ENCODE data around the gene TBC1D1. TPM values are rescaled to one million over a fixed set of nuclear protein-coding genes. Genes with fewer than 3 reads are reported as not detected.

TBC1D1 gene
- total RNA-seq, 3 donors from 2014 or later (not counting 1 experiment from before 2014, with no cell fraction given), result 59.2 to 78.6 (median 68.5) TPM

DNA sequence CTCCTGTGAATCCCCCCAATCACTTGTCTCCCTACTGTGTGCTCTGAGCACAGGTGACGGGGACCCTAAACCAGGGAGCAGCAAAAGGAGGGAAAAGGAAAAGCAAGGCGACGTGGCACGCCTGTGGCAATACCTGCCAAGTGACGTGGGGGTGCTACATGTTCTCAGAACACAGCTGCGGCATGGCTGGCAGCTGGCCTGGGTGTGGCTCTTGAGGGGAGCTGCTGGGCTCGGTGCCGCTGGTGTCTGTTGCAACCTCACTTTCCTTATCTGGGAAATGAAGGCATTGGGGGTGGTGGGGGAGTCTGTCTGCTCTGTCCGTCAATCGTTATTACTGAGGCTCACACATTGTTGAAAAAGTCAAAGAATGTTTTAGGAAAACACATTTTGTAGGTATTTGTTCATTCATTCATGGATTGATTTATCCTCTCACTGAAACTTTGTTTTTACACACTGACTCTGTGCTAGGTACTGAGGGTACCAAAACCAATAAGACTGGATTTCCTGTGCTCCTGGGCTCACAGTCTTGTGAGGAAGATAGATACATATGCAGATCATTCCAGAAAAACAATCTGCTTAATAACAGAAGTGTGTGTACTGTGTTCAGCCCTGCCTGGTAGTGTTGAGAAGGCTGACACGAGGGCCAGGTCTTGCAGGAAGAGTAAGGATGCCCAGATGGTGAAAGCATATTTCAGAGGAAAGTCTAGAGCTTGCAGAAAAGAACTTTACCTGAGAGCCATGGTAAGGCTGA is 286.9 kb downstream of the TBC1D1 start:
- Histone ChIP-seq H3K4me3 (ENCODE audit: low read length) (no peak overlapping the region), H3K27ac (ENCODE audit: low read length) (peak overlapping the region; percentile 30)

GRCh38 chr4:38178392-38178995 is 287.6 kb downstream of the TBC1D1 start:
- ATAC-seq (no peak), DNase-seq (no peak)
- Histone ChIP-seq H3K27ac (ENCODE audit: low read length) (no peak overlapping the region), H3K27me3 (ENCODE audit: control insufficient read depth, insufficient read depth, low read length) (no peaks in the 10 kb centered on the region), H3K36me3 (ENCODE audit: control insufficient read depth, insufficient read depth, low read length) (no peaks in the 10 kb centered on the region), H3K4me3 (ENCODE audit: low read length) (no peak overlapping the region), H3K4me1 (ENCODE audit: control insufficient read depth, insufficient read depth, low read length) (peaks cover 31% of the 10 kb centered on the region), H3K9me3 (ENCODE audit: control insufficient read depth, insufficient read depth, low read length) (no peaks in the 10 kb centered on the region)
- Mint-ChIP-seq H3K27ac (peak overlapping the region in 1 of 2 donors; percentile 79), H3K4me3 (peak overlapping the region; percentile 78), H3K27me3 (ENCODE audit: low read depth in 2 of 2) (peaks cover 2 to 7% of the 10 kb centered on the region in 2 donors), H3K4me1 (peaks cover 43 to 48% of the 10 kb centered on the region in 2 donors), H3K36me3 (no peaks in the 10 kb centered on the region), H3K9me3 (no peaks in the 10 kb centered on the region)
- TF ChIP-seq, protein P1, sequence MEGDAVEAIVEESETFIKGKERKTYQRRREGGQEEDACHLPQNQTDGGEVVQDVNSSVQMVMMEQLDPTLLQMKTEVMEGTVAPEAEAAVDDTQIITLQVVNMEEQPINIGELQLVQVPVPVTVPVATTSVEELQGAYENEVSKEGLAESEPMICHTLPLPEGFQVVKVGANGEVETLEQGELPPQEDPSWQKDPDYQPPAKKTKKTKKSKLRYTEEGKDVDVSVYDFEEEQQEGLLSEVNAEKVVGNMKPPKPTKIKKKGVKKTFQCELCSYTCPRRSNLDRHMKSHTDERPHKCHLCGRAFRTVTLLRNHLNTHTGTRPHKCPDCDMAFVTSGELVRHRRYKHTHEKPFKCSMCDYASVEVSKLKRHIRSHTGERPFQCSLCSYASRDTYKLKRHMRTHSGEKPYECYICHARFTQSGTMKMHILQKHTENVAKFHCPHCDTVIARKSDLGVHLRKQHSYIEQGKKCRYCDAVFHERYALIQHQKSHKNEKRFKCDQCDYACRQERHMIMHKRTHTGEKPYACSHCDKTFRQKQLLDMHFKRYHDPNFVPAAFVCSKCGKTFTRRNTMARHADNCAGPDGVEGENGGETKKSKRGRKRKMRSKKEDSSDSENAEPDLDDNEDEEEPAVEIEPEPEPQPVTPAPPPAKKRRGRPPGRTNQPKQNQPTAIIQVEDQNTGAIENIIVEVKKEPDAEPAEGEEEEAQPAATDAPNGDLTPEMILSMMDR (IDR thresholded peaks at IDR 0.05), result no peak
- WGBS (ENCODE audit: insufficient coverage), result 67% methylated on average over 7 of the region's 8 CpGs
- intact Hi-C loops (cut with micrococcal nuclease), result loop anchor here (2.0 to 5.0 kb wide), 2 partner anchors 134 to 678 kb away; partner anchors contain the start of gene TLR6

More for the DNA sequence above, 286.9 kb downstream of the TBC1D1 start:
- Histone ChIP-seq H3K27me3 (ENCODE audit: control insufficient read depth, insufficient read depth, low read length) (no peaks in the 10 kb centered on the region), H3K4me1 (ENCODE audit: control insufficient read depth, insufficient read depth, low read length) (peaks cover 28% of the 10 kb centered on the region), H3K9me3 (ENCODE audit: control insufficient read depth, insufficient read depth, low read length) (no peaks in the 10 kb centered on the region), H3K36me3 (ENCODE audit: control insufficient read depth, insufficient read depth, low read length) (no peaks in the 10 kb centered on the region)
- TF ChIP-seq, protein P1 (IDR thresholded peaks at IDR 0.05), result no peak
- peak; percentile 29 to 70 for DNase-seq
- Mint-ChIP-seq H3K27me3 (ENCODE audit: low read depth in 2 of 2) (peaks cover 2 to 7% of the 10 kb centered on the region in 2 donors), H3K9me3 (no peaks in the 10 kb centered on the region), H3K4me1 (peaks cover 36 to 41% of the 10 kb centered on the region in 2 donors), H3K27ac (peak overlapping the region; percentile 53 to 79), H3K4me3 (peak overlapping the region; percentile 78), H3K36me3 (no peaks in the 10 kb centered on the region)
- peak; percentile 53 to 62 (median 62) for ATAC-seq
- 12% methylated on average over 11 of the region's 11 CpGs for WGBS (ENCODE audit: insufficient coverage)
- intact Hi-C loops (cut with micrococcal nuclease), result loop anchor here (1.0 to 5.0 kb wide), 3 partner anchors 46 to 679 kb away; partner anchors contain the start of gene TLR6

- Mint-ChIP-seq H3K4me3 (no peak overlapping the region), H3K9me3 (no peaks in the 10 kb centered on the region), H3K27me3 (ENCODE audit: low read depth in 2 of 2) (peaks cover 2 to 7% of the 10 kb centered on the region in 2 donors), H3K27ac (no peak overlapping the region), H3K4me1 (peaks cover 44 to 48% of the 10 kb centered on the region in 2 donors), H3K36me3 (no peaks in the 10 kb centered on the region)
- DNase-seq (peak; percentile 57 to 86), ATAC-seq (peak; percentile 72 to 74 (median 73))
- TF ChIP-seq, protein P1 (IDR thresholded peaks at IDR 0.05), result peak; percentile 96
- no peaks in the 10 kb centered on the region for H3K9me3 ChIP-seq (ENCODE audit: control insufficient read depth, insufficient read depth, low read length)
- intact Hi-C loops (cut with micrococcal nuclease), result loop anchor here (1.0 to 5.0 kb wide), 6 partner anchors 118 to 677 kb away; partner anchors contain the start of gene TLR6
- WGBS (ENCODE audit: insufficient coverage), result 84% methylated on average over 5 of the region's 6 CpGs
- H3K27me3 ChIP-seq (ENCODE audit: control insufficient read depth, insufficient read depth, low read length), result no peaks in the 10 kb centered on the region
- peaks cover 31% of the 10 kb centered on the region for H3K4me1 ChIP-seq (ENCODE audit: control insufficient read depth, insufficient read depth, low read length)
- no peak overlapping the region for H3K4me3 ChIP-seq (ENCODE audit: low read length)
- no peak overlapping the region for H3K27ac ChIP-seq (ENCODE audit: low read length)
- no peaks in the 10 kb centered on the region for H3K36me3 ChIP-seq (ENCODE audit: control insufficient read depth, insufficient read depth, low read length)
Measured at GRCh38 chr4:38179690-38180377, 288.9 kb downstream of the TBC1D1 start.
